ENCODE data around the gene ECM1.

GRCh38 chr1:150562446-150563339, 54.8 kb downstream of the ECM1 start:
- no peak for TF ChIP-seq CREB1 (IDR thresholded peaks at IDR 0.05; ENCODE audit: low read depth)
- no peak for TF ChIP-seq EGR1 (IDR thresholded peaks at IDR 0.05)
- no peak for TF ChIP-seq TCF12 (IDR thresholded peaks at IDR 0.05; ENCODE audit: low read depth)
